Natural killer cell treated with Interleukin-12 subunit alpha and Interleukin-12 subunit beta and Interleukin-15 and Interleukin-18, amount 100 ng/mL, for 72 hours (primary cell): Measurements from ENCODE around the gene STRADA. TPM values are rescaled to one million over a fixed set of nuclear protein-coding genes. Genes with fewer than 3 reads are reported as not detected.

Source experiments
- ATAC-seq, 2 donors: fragments of 150-1000 bp; cut with Tn5 transposase in 1 of 2; sonication (Bioruptor Pico), chemical (Tn5 transposase) in 1 of 2; 2 replicates each; pipeline ENCODE4 v1.10.0; 2021
- DNase-seq: peaks from one replicate; pipeline ENCODE4 v3.0.0; 2022; ENCODE audit warnings: low spot score
- H3K27ac Mint-ChIP-seq, 2 donors: 1 replicate in 1 of 2; 2 replicates in 1 of 2; pipeline ENCODE4 v1.8.0; 2022; ENCODE audit warnings: mixed read lengths in 2 of 2, mild to moderate bottlenecking in 1 of 2, moderate library complexity in 1 of 2
- H3K27me3 Mint-ChIP-seq, 2 donors: 1 replicate in 1 of 2; 2 replicates in 1 of 2; pipeline ENCODE4 v1.8.0; 2022; ENCODE audit warnings: mixed read lengths in 2 of 2
- H3K36me3 Mint-ChIP-seq: one replicate; pipeline ENCODE4 v1.8.0; 2022; ENCODE audit warnings: mixed read lengths
- H3K4me1 Mint-ChIP-seq, 2 donors: 1 replicate in 1 of 2; 2 replicates in 1 of 2; pipeline ENCODE4 v1.8.0; 2022; ENCODE audit warnings: low read depth in 2 of 2, mixed read lengths in 2 of 2, mild to moderate bottlenecking in 1 of 2
- H3K4me3 Mint-ChIP-seq: one replicate; pipeline ENCODE4 v1.8.0; 2022; ENCODE audit warnings: mixed read lengths
- H3K9me3 Mint-ChIP-seq: 2 replicates; pipeline ENCODE4 v1.8.0; 2022; ENCODE audit warnings: mixed read lengths
- total RNA-seq, 2 donors: library from RNA; stranded (reverse); gene quantifications; one replicate each; pipeline ENCODE4 v1.2.3, GENCODE V29; 2022

STRADA gene
- total RNA-seq, 2 donors from 2014 or later = 59.5 to 86.5 TPM

- ATAC-seq (no peak), DNase-seq (no peak)
- peaks cover 4 to 8% of the 10 kb centered on the region in 2 donors for H3K4me1 Mint-ChIP-seq
- no peak overlapping the region for H3K4me3 Mint-ChIP-seq
- H3K36me3 Mint-ChIP-seq = no peaks in the 10 kb centered on the region
- H3K27ac Mint-ChIP-seq = no peak overlapping the region
- no peaks in the 10 kb centered on the region for H3K9me3 Mint-ChIP-seq
- no peaks in the 10 kb centered on the region for H3K27me3 Mint-ChIP-seq
Observed at GRCh38 chr17:63679214-63679613, 62.4 kb downstream of the STRADA start.

GRCh38 chr17:63676584-63676983 lies 65.0 kb downstream of the STRADA start:
- H3K36me3 Mint-ChIP-seq = no peaks in the 10 kb centered on the region
- DNase-seq (no peak), ATAC-seq (no peak)
- H3K4me1 Mint-ChIP-seq = peaks cover 4 to 8% of the 10 kb centered on the region in 2 donors
- H3K4me3 Mint-ChIP-seq = no peak overlapping the region
- no peaks in the 10 kb centered on the region for H3K9me3 Mint-ChIP-seq
- H3K27me3 Mint-ChIP-seq = no peaks in the 10 kb centered on the region
- H3K27ac Mint-ChIP-seq = peak overlapping the region in 1 of 2 donors; percentile 51

- DNase-seq (no peak), ATAC-seq (no peak)
- Mint-ChIP-seq H3K27ac (peak overlapping the region in 1 of 2 donors; percentile 51), H3K4me3 (no peak overlapping the region), H3K27me3 (no peaks in the 10 kb centered on the region), H3K9me3 (no peaks in the 10 kb centered on the region), H3K4me1 (peaks cover 4 to 10% of the 10 kb centered on the region in 2 donors), H3K36me3 (peaks cover 2% of the 10 kb centered on the region)
Observed at GRCh38 chr17:63675607-63676546, 65.7 kb downstream of the STRADA start.

GRCh38 chr17:63675231-63675606 lies 66.4 kb downstream of the STRADA start:
- Mint-ChIP-seq H3K27me3 (no peaks in the 10 kb centered on the region), H3K27ac (no peak overlapping the region), H3K4me3 (no peak overlapping the region), H3K36me3 (peaks cover 6% of the 10 kb centered on the region), H3K4me1 (peaks cover 7 to 14% of the 10 kb centered on the region in 2 donors), H3K9me3 (no peaks in the 10 kb centered on the region)
- ATAC-seq (no peak), DNase-seq (no peak)

DNA sequence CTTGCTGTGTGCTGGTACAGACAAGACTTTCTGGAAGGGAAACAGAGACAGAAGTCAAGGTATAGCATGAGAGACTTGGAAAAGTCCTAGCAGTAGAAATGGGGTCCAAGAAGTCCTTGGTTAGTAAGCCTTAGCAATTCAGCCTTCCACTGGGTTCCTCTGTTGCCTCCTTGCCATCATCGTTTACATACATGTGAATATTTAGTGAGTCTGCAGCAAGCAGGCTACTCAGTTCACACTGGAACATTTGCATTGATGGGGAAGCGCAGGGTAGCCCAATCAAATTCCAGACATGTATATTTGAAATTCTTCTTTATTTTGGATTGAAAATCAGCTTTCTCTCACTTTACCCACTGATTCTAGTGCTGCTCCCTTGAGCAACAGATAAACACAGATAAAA lies 68.7 kb downstream of the STRADA start:
- no peaks in the 10 kb centered on the region for H3K27me3 Mint-ChIP-seq
- no peak overlapping the region for H3K4me3 Mint-ChIP-seq
- no peaks in the 10 kb centered on the region for H3K9me3 Mint-ChIP-seq
- peaks cover 12% of the 10 kb centered on the region for H3K36me3 Mint-ChIP-seq
- no peak for DNase-seq
- H3K27ac Mint-ChIP-seq = no peak overlapping the region
- H3K4me1 Mint-ChIP-seq = peaks cover 10 to 14% of the 10 kb centered on the region in 2 donors
- no peak for ATAC-seq

DNA sequence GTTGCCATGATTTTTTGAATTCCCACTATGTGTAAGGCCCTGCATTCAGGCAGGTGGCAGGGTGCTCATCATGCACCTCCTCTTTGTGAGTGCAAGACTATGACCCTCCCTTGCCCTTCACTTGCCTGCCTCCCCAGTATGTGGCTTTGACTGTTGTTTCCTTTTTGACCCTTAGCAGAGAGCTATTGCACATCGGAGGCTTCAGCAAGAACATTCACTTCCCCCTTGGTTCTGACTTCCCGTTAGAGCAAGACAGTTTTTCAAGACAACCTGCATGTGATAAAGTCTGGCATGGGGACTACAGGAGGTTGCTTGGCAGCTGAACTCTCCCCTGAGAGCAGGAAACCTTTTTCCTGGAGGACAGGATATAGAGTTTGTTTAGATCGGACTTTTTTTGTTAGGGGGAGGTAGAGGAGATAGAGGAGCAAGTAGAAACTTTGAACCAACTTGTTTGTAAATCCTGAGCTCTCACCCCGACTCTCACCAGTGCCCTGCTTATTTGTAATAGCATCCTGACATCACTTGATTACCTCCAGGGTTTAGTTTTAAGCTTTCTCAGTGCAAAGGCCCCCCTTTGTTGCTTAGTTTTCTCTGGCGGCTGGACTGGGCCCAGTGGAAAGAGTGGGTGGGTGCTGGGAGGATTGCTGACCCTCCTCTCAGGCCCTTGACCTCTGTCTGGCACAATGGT lies 75.9 kb downstream of the STRADA start:
- peak overlapping the region; percentile 23 for H3K4me3 Mint-ChIP-seq
- peaks cover 17 to 20% of the 10 kb centered on the region in 2 donors for H3K4me1 Mint-ChIP-seq
- H3K9me3 Mint-ChIP-seq = no peaks in the 10 kb centered on the region
- peaks cover 8% of the 10 kb centered on the region for H3K36me3 Mint-ChIP-seq
- H3K27ac Mint-ChIP-seq = peak overlapping the region; percentile 62 to 80
- no peaks in the 10 kb centered on the region for H3K27me3 Mint-ChIP-seq
- no peak for DNase-seq
- ATAC-seq = peak; percentile 67 to 73

DNA sequence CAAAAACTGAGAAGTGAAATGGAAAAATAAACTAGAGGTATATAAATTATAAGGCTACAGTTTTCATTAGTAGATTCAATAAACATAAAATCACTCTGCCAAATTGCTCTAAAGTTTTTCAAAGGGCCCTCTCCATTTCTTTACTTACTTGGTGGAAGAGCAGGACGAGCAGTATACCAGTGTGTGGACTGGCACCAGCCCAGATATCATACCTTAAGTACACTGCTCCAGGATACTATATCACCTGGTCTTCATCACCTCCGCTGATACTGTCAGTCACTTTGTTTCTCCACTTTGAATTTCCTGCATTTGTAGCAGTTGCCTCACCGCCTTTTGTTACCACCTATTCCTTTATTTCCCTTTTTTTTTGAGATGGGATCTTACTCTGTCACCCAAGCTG lies 81.7 kb downstream of the STRADA start:
- H3K4me3 Mint-ChIP-seq = no peak overlapping the region
- DNase-seq (no peak), ATAC-seq (no peak)
- H3K4me1 Mint-ChIP-seq = peaks cover 6% of the 10 kb centered on the region in 2 donors
- H3K27me3 Mint-ChIP-seq = no peaks in the 10 kb centered on the region
- H3K9me3 Mint-ChIP-seq = no peaks in the 10 kb centered on the region
- no peak overlapping the region for H3K27ac Mint-ChIP-seq
- no peaks in the 10 kb centered on the region for H3K36me3 Mint-ChIP-seq

GRCh38 chr17:63658366-63658765 lies 83.2 kb downstream of the STRADA start:
- DNase-seq (no peak), ATAC-seq (no peak)
- H3K36me3 Mint-ChIP-seq = peaks cover 6% of the 10 kb centered on the region
- no peaks in the 10 kb centered on the region for H3K4me1 Mint-ChIP-seq
- H3K4me3 Mint-ChIP-seq = no peak overlapping the region
- H3K27me3 Mint-ChIP-seq = no peaks in the 10 kb centered on the region
- no peaks in the 10 kb centered on the region for H3K9me3 Mint-ChIP-seq
- no peak overlapping the region for H3K27ac Mint-ChIP-seq

- H3K4me3 Mint-ChIP-seq = no peak overlapping the region
- no peak for DNase-seq
- H3K27ac Mint-ChIP-seq = no peak overlapping the region
- no peaks in the 10 kb centered on the region for H3K9me3 Mint-ChIP-seq
- H3K4me1 Mint-ChIP-seq = peaks cover 0 to 3% of the 10 kb centered on the region in 2 donors
- peaks cover 6% of the 10 kb centered on the region for H3K36me3 Mint-ChIP-seq
- no peaks in the 10 kb centered on the region for H3K27me3 Mint-ChIP-seq
- ATAC-seq = no peak
Observed at GRCh38 chr17:63657786-63658185, 83.8 kb downstream of the STRADA start.

GRCh38 chr17:63653050-63653449 lies 88.5 kb downstream of the STRADA start:
- peak overlapping the region in 1 of 2 donors; percentile 13 for H3K27ac Mint-ChIP-seq
- H3K9me3 Mint-ChIP-seq = no peaks in the 10 kb centered on the region
- H3K36me3 Mint-ChIP-seq = peaks cover 6% of the 10 kb centered on the region
- no peaks in the 10 kb centered on the region for H3K27me3 Mint-ChIP-seq
- peaks cover 12 to 13% of the 10 kb centered on the region in 2 donors for H3K4me1 Mint-ChIP-seq
- H3K4me3 Mint-ChIP-seq = no peak overlapping the region
- DNase-seq = no peak
- ATAC-seq = no peak

Other genes starting within 250 kb of the STRADA start
- not detected for gene KCNH6, start 218.4 kb downstream of the STRADA start, total RNA-seq
- 100 to 1,000 TPM; 100 to 107 TPM for gene DCAF7, start 191.3 kb downstream of the STRADA start, total RNA-seq
- 10 to 100 TPM; 21.0 to 26.7 TPM for gene TACO1, start 140.9 kb downstream of the STRADA start, total RNA-seq
- gene MAP3K3, start 119.4 kb downstream of the STRADA start, total RNA-seq = 10 to 100 TPM; 38.2 to 52.0 TPM
- 100 to 1,000 TPM; 114 to 185 TPM for gene LIMD2, start 41.7 kb downstream of the STRADA start, total RNA-seq
- 100 to 1,000 TPM in 1 of 2 donors, 10 to 100 TPM in 1; 72.6 to 102 TPM for gene CCDC47, start 31.8 kb upstream of the STRADA start, total RNA-seq
- 100 to 1,000 TPM; 107 to 161 TPM for gene DDX42, start 32.4 kb upstream of the STRADA start, total RNA-seq
- gene PSMC5, start 85.6 kb upstream of the STRADA start, total RNA-seq = 100 to 1,000 TPM; 163 to 202 TPM
- 100 to 1,000 TPM in 1 of 2 donors, 10 to 100 TPM in 1; 74.2 to 116 TPM for gene FTSJ3, start 85.9 kb upstream of the STRADA start, total RNA-seq
- 100 to 1,000 TPM; 102 to 136 TPM for gene SMARCD2, start 100.9 kb upstream of the STRADA start, total RNA-seq
- gene CSH2, start 131.9 kb upstream of the STRADA start, total RNA-seq = not detected
- gene GH2, start 140.1 kb upstream of the STRADA start, total RNA-seq = not detected
- not detected for gene CSH1, start 154.8 kb upstream of the STRADA start, total RNA-seq
- not detected for gene CSHL1, start 169.5 kb upstream of the STRADA start, total RNA-seq
- not detected for gene GH1, start 177.0 kb upstream of the STRADA start, total RNA-seq
- 10 to 100 TPM; 33.8 to 58.6 TPM for gene CD79B, start 190.5 kb upstream of the STRADA start, total RNA-seq
- gene SCN4A, start 231.1 kb upstream of the STRADA start, total RNA-seq = under 1 TPM in 1 of 2 donors, not detected in 1; 0.08 TPM